GM10248 (cell line): Measurements from ENCODE around the gene APOD.

Experiments
- CTCF ChIA-PET: fragments of 300-600 bp; sonication (Branson Sonifier 250); formaldehyde crosslinking; extraction: SDS; loops from one replicate; lab custom pipeline; 2021; ENCODE audit warnings: antibody characterized with exemption; lab: Yijun Ruan, JAX
- POLR2A ChIA-PET: fragments of 350-650 bp; sonication (Branson Sonifier 250); formaldehyde crosslinking; extraction: SDS; loops from one replicate; lab custom pipeline; 2020; ENCODE audit warnings: antibody characterized with exemption; lab: Yijun Ruan, JAX
- DNase-seq: peaks from one replicate; pipeline ENCODE4 v3.0.0; 2012; ENCODE audit errors: extremely low spot score
- CTCF ChIP-seq: IDR thresholded peaks from 2 replicates; pipeline ENCODE4 v1.5.1; 2012; ENCODE audit warnings: mild to moderate bottlenecking, low read depth; ENCODE audit errors: extremely low read depth, missing control alignments, control extremely low read depth

The APOD gene

DNA sequence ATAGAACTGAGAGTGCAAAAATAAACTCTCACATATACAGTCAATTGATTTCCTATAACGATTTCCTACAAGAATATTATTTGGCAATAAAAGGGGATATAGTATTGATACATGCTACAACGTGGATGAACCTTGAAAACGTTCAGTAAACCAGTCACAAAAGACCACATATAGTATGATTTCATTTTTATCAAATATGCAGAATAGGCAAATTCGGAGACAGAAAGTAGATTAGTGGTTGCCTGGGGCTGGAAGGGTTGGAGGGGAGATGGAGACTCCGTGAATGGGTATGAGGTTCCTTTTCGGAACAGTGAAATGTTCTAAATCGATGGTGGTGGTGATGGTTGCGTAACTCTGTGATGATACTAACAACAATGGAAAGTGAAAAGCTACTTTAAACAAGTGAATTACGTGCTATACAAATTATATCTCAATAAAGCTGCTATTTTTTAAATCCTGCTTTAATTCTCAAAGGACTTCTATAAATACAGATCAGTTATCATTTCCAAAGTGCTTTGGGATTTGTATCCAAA is 6.0 kb downstream of the APOD start:
- CTCF ChIA-PET = no interaction called here
- no peak for TF ChIP-seq CTCF
- POLR2A ChIA-PET = no interaction called here
- DNase-seq = no peak

GRCh38 chr3:195574497-195575304 is 9.0 kb downstream of the APOD start:
- TF ChIP-seq CTCF = no peak
- POLR2A ChIA-PET = no interaction called here
- CTCF ChIA-PET = no interaction called here
- no peak for DNase-seq

- no peak for TF ChIP-seq CTCF
- ChIA-PET CTCF (interaction anchor here (1.0 to 1.3 kb wide), 3 partner anchors 18 to 285 kb away, joined by 3 read pairs; no protein-coding TSS in a partner anchor), POLR2A (no interaction called here)
- DNase-seq = no peak
Observed at GRCh38 chr3:195573611-195574496, 9.9 kb downstream of the APOD start.

DNA sequence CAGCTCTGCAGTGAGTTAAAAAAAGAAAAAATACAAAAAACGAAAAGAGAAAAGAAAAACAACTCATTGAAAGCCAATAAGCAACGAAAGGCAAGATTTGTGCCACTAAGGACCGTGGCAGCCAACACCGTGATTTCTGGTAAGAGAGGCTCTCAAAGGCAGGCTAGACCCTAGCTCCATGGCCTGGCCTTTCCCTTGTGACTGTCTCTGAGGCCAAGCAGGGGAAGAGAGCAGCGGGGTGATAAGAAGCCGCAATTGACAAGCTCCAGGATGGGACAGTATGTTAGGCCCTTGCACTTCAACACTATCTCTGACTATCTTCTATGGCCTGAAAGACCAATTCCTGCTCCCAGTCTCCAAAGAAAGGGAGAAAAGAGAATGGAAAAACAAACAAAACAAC is 12.4 kb downstream of the APOD start:
- DNase-seq = no peak
- POLR2A ChIA-PET = no interaction called here
- no peak for TF ChIP-seq CTCF
- CTCF ChIA-PET = interaction anchor here (1.0 to 2.1 kb wide), 2 partner anchors 19 to 279 kb away, joined by 3 to 7 read pairs; no protein-coding TSS in a partner anchor

GRCh38 chr3:195570912-195571311 is 12.8 kb downstream of the APOD start:
- no peak for DNase-seq

More at GRCh38 chr3:195570912-195571311, 12.8 kb downstream of the APOD start:
- ChIA-PET CTCF (interaction anchor here (1.0 to 2.1 kb wide), 2 partner anchors 18 to 279 kb away, joined by 3 to 7 read pairs; no protein-coding TSS in a partner anchor), POLR2A (no interaction called here)
- no peak for TF ChIP-seq CTCF
